Progenitor cell of endocrine pancreas (in vitro differentiated cells): ENCODE results near the gene EZH1. TPM values are rescaled to one million over a fixed set of nuclear protein-coding genes. Genes with fewer than 3 reads are reported as not detected.

ENCODE experiments used
- DNase-seq: peaks from one replicate; pipeline ENCODE4 v3.0.0; 2021; ENCODE audit warnings: low spot score; ENCODE audit not compliant: unreplicated experiment
- H3K27ac Mint-ChIP-seq: 2 replicates; pipeline ENCODE4 v1.8.0; 2021; ENCODE audit warnings: mild to moderate bottlenecking, moderate library complexity, mixed read lengths
- H3K27me3 Mint-ChIP-seq: 2 replicates; pipeline ENCODE4 v1.8.0; 2021; ENCODE audit warnings: mixed read lengths
- H3K36me3 Mint-ChIP-seq: 2 replicates; pipeline ENCODE4 v1.8.0; 2022; ENCODE audit warnings: mixed read lengths; ENCODE audit not compliant: insufficient read depth
- H3K4me1 Mint-ChIP-seq: 2 replicates; pipeline ENCODE4 v1.8.0; 2021; ENCODE audit warnings: low read depth, mixed read lengths
- H3K4me3 Mint-ChIP-seq: 2 replicates; pipeline ENCODE4 v1.8.0; 2021; ENCODE audit warnings: low read depth, mild to moderate bottlenecking, moderate library complexity, mixed read lengths
- H3K9me3 Mint-ChIP-seq: 2 replicates; pipeline ENCODE4 v1.8.0; 2021; ENCODE audit warnings: low read depth, mixed read lengths
- long read RNA-seq: library from polyadenylated mRNA; unstranded; transcript quantifications from one replicate; pipeline ENCODE4 v2.0.0, GENCODE V29; 2020
- total RNA-seq: library from RNA; stranded (reverse); gene quantifications from 2 replicates; pipeline ENCODE4 v1.2.1, GENCODE V29; 2021
- TF ChIP-seq, protein P1 (sequence below): fragments of 200-600 bp; sonication (generic); IDR thresholded peaks from one replicate; pipeline ENCODE4 v1.5.0; 2021; ENCODE audit warnings: antibody characterized with exemption, mild to moderate bottlenecking; ENCODE audit not compliant: unreplicated experiment

EZH1 gene
- total RNA-seq = 31.4 and 31.9 TPM in 2 replicates
- long read RNA-seq, full-length matches to known transcripts = 5 of 21 reads
- long read RNA-seq, partial matches to known transcripts = 13 of 21 reads
- long read RNA-seq, other reads (novel, unspliced or antisense) = 3 of 21 reads

DNA sequence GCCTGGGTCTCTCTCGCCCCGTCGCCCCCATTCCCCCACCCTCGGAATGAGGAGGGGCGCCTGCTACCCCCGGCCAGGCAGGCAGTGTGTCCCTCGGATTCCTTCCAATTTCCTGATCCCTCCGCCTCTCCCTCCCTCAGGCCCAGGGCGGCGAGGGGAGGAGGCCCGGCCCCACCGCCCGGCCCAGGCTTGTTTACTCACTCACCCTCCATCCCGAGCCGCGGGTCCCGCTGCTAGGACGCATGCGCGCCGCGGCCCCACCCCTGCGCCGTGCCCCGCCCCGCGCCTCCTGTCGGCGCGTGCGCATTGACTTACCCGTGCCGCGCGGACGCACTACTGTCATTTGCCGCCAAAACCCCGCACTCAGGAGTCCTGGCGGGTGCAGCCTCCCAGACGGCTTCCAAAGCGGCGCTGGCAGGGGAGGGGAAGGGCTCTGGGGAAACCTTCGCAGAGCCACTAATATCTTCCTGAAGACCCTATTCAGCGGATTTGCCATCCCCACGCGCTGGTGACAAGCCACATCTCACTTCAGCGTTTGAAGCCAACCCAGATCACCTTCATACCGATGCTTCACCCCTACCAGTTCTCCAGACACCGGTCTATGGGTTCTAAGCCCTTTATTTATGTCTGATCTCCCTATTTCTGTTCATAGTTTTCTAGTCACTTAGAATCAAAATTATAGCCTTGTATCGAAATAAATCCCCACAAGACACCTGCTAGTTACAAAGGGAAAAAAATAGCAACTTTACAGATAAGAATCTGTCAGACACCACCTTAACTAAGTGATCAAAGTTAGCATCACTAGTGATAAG is at the start of gene EZH1:
Gene EZH1, minus strand, starts transcription at position 235 of the 812 bp plus-strand sequence. CDS start 16,099 bp downstream, outside the sequence.
- peak within 1 kb of the TSS; percentile 99 for H3K27ac Mint-ChIP-seq
- H3K9me3 Mint-ChIP-seq = peaks cover 5% of the 10 kb centered on the region
- TF ChIP-seq, protein P1, sequence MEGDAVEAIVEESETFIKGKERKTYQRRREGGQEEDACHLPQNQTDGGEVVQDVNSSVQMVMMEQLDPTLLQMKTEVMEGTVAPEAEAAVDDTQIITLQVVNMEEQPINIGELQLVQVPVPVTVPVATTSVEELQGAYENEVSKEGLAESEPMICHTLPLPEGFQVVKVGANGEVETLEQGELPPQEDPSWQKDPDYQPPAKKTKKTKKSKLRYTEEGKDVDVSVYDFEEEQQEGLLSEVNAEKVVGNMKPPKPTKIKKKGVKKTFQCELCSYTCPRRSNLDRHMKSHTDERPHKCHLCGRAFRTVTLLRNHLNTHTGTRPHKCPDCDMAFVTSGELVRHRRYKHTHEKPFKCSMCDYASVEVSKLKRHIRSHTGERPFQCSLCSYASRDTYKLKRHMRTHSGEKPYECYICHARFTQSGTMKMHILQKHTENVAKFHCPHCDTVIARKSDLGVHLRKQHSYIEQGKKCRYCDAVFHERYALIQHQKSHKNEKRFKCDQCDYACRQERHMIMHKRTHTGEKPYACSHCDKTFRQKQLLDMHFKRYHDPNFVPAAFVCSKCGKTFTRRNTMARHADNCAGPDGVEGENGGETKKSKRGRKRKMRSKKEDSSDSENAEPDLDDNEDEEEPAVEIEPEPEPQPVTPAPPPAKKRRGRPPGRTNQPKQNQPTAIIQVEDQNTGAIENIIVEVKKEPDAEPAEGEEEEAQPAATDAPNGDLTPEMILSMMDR = no peak
- H3K27me3 Mint-ChIP-seq = peaks cover 3% of the 10 kb centered on the region
- H3K4me1 Mint-ChIP-seq = peaks cover 20% of the 10 kb centered on the region
- DNase-seq = peak; percentile 93
- peak within 1 kb of the TSS; percentile 89 for H3K4me3 Mint-ChIP-seq
- H3K36me3 Mint-ChIP-seq = no peaks in the 10 kb centered on the region

DNA sequence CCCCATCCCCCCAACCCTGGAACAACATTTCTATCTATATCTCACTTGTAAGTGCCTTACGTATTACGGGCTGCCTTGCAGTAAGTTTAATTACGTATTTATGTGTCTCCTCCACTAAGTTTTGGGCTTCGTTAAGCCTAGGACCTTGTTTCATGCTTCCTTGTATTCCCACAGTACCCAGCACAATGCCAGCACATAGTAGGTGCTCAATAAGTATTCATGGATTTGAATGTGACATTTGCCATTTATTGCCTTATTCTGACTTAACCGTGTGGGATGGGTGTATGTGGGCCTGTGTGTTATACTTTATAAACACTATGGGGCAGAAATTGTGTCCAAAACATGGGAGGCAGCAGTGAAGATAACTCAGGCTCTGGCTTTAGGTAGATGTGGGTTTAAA is 47.7 kb upstream of the EZH1 start:
- H3K36me3 Mint-ChIP-seq = peaks cover 2% of the 10 kb centered on the region
- H3K4me1 Mint-ChIP-seq = peaks cover 6% of the 10 kb centered on the region
- H3K27me3 Mint-ChIP-seq = peaks cover 5% of the 10 kb centered on the region
- H3K9me3 Mint-ChIP-seq = no peaks in the 10 kb centered on the region
- H3K27ac Mint-ChIP-seq = no peak overlapping the region
- TF ChIP-seq, protein P1 = no peak
- H3K4me3 Mint-ChIP-seq = no peak overlapping the region
- DNase-seq = no peak

DNA sequence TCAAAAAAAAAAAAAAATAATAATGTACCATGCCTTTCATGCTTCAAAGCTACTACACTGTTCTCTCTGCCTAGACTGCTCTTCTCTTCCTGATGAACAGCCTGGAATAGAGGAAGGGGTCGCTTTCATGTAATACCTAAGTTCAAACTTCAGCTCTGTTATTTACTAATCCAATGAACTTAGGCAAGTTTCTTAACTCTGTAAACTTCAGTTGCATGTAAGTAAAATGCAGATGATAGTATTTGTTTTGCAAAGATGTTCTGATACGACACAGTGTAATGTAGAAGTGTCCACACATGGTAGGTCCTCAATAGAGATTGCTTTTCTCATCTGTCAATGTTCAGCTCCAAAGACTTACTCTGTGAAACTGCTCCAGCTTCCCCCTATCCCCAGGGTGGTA is 47.1 kb upstream of the EZH1 start:
- Mint-ChIP-seq H3K4me3 (no peak overlapping the region), H3K27me3 (peaks cover 5% of the 10 kb centered on the region), H3K4me1 (peaks cover 2% of the 10 kb centered on the region), H3K9me3 (no peaks in the 10 kb centered on the region), H3K36me3 (peaks cover 2% of the 10 kb centered on the region), H3K27ac (no peak overlapping the region)
- no peak for DNase-seq
- TF ChIP-seq, protein P1 = no peak

DNA sequence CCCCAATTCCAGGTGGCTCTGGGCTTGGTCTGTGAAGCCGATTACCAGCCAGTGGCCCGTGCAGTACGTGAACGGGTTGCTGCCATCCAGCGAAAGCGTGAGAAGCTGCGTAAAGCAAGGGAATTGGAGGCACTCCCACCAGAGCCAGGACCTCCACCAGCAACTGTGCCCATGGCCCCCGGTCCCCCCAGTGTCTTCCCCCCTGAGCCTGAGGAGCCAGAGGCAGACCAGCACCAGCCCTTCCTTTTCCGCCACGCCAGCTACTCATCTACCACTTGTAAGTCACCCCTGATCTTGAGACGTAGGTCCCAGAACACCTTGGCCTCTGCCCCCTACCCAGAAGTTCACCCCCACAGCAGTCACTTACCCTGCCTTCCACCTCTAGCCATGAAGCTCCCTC is 42.4 kb upstream of the EZH1 start:
- DNase-seq = no peak
- TF ChIP-seq, protein P1 = no peak
- peaks cover 32% of the 10 kb centered on the region for H3K27me3 Mint-ChIP-seq
- H3K9me3 Mint-ChIP-seq = no peaks in the 10 kb centered on the region
- no peak overlapping the region for H3K4me3 Mint-ChIP-seq
- H3K27ac Mint-ChIP-seq = no peak overlapping the region
- no peaks in the 10 kb centered on the region for H3K4me1 Mint-ChIP-seq
- no peaks in the 10 kb centered on the region for H3K36me3 Mint-ChIP-seq

DNA sequence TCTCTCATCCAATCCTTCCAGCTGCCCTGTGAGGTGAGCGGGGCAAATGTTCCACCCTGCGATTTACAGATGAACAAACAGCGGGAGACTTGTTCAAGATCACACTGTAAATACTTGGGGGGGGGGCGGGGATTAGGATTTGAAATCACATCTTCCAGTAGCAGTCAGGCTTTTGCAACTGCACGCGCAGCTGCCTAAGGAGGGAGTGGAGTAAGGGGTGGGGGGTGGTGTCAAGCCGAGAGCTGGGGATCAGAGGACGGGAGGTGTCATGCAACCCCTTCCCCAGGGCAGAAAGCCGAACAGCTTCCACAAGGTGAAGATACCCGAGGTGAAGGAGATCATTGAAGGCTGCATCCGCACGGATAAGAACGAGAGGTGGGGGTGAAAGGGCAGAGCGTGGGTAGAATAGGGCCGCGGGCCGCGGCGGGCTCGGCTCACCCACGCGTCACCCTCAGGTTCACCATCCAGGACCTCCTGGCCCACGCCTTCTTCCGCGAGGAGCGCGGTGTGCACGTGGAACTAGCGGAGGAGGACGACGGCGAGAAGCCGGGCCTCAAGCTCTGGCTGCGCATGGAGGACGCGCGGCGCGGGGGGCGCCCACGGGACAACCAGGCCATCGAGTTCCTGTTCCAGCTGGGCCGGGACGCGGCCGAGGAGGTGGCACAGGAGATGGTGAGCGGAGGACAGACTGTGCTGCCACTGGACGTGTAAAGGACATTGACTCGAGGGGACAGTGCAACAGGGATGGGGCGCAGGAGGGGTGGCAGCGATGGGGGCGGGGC is 40.2 kb upstream of the EZH1 start:
- no peaks in the 10 kb centered on the region for H3K36me3 Mint-ChIP-seq
- TF ChIP-seq, protein P1 = no peak
- no peak overlapping the region for H3K4me3 Mint-ChIP-seq
- H3K4me1 Mint-ChIP-seq = peaks cover 7% of the 10 kb centered on the region
- H3K9me3 Mint-ChIP-seq = no peaks in the 10 kb centered on the region
- H3K27ac Mint-ChIP-seq = no peak overlapping the region
- peaks cover 35% of the 10 kb centered on the region for H3K27me3 Mint-ChIP-seq
- no peak for DNase-seq
